GM12874 (cell line): ENCODE results near the gene C11orf21.

Experiments
- TF ChIP-seq, protein P1 (sequence below): IDR thresholded peaks from 2 replicates; pipeline ENCODE4 v1.5.1; 2011; ENCODE audit warnings: low read depth, mild to moderate bottlenecking, control low read depth, low read length, moderate library complexity; ENCODE audit not compliant: insufficient read depth

Gene C11orf21

DNA sequence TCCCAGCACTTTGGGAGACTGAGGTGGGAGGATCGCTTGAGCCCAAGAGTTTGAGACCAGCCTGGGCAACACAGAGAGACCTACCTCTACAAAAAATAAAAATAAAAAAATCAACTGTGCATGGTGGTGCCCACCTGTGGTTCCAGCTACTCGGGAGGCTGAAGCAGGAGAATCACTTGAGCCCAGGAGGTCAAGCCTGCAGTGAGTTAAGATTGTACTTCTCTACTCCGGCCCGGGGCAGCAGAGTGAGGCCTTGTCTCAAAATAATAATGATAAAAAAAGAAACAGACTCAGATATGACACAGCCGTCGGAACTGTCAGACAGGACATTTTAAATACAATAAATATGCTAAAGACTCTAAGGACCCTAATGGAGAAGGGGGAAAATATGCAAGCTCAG lies 49.7 kb downstream of the C11orf21 start:
- TF ChIP-seq, protein P1, sequence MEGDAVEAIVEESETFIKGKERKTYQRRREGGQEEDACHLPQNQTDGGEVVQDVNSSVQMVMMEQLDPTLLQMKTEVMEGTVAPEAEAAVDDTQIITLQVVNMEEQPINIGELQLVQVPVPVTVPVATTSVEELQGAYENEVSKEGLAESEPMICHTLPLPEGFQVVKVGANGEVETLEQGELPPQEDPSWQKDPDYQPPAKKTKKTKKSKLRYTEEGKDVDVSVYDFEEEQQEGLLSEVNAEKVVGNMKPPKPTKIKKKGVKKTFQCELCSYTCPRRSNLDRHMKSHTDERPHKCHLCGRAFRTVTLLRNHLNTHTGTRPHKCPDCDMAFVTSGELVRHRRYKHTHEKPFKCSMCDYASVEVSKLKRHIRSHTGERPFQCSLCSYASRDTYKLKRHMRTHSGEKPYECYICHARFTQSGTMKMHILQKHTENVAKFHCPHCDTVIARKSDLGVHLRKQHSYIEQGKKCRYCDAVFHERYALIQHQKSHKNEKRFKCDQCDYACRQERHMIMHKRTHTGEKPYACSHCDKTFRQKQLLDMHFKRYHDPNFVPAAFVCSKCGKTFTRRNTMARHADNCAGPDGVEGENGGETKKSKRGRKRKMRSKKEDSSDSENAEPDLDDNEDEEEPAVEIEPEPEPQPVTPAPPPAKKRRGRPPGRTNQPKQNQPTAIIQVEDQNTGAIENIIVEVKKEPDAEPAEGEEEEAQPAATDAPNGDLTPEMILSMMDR = no peak

DNA sequence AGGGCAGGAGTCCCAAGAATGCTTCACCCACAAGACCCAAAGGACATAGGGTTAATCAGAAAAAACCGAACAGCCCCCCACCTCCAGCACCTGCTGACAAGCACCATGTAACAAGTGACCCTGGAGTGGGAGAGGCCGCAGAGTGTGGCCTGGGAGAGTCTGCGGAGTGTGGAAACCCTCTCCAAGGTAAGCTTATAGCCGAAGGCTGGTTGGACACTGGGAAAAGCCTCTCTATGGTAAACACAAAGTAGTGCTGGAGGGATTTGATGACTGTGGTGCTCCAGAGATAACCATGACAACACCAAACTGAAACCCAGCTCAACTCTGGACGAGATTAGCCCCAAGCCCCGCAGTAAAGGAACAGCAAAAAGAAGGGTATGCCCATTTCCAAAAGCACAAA lies 50.6 kb downstream of the C11orf21 start:
- TF ChIP-seq, protein P1 = no peak

DNA sequence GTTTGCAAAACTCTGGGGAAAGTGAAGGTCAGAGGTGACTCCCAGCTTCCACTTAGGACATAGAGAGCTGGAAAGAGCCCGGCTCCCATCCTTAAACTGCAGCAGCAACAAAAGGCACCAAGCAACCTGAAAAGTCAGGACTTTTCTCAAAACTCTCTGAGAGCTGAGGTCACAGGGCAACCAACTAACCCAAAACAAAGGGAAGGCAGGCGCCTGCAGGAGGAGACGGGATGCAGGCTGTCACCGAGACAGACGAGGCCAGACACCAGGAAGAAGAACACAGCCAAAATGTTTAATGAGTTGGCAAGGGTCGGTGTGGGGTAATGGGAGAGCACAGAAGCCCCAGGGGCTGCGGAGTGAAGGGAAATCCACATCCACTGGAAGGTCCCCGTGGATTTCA lies 51.2 kb downstream of the C11orf21 start:
- TF ChIP-seq, protein P1 = no peak

DNA sequence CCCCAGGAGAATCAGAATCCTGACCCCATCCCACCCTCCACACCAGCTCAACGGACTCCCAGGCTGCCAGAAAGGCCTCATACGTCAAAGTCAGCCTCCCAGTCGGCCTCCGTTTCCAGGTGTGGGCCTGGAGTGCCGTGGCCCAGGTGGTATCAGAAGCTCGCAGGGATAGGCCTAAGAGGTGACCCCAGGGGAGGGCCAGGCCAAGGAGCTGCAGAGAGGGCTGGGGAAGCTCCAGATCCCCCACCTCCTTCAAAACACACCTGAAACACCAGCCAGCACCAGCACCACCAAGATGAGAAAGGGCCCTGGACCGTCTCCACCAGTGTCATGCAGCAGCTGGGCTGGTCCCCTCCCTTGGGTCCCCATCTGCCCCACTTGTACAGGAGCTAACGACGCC lies 51.7 kb downstream of the C11orf21 start:
- TF ChIP-seq, protein P1 = no peak

DNA sequence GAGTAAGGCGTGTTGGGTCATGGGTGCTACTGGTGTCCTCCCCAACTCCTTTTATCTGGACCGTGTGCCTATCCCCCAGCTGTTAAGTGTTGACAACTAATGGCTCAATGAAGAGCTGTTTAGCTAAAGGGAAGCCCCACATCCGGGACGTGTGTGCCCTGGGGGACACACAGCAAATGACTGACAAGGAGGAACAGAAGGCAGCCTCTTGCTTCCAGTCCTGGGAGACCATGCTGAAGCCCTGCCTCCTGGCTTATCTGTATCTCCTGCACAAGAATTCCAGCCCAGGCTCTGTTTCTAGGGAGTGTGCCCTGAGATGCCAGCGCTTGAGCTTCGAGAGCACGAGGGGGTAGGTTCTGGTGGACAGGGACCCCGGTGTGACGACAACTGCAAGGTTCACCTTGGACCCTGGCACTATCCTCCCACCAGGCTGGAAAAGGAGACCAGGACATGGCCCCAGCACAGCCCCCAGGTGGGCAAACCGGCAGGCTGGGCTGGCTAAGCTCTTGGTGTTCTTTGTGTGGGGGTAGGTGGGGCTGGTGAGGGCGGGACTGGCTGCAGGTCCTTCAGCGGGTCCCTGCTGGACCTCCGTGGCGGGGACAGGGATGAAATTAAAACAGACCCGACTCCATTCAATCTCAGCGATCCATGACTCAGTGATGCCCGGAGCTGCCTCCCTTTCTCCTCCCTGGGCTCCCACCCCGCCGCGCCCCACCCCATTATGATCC lies 52.4 kb downstream of the C11orf21 start:
- TF ChIP-seq, protein P1 = no peak

DNA sequence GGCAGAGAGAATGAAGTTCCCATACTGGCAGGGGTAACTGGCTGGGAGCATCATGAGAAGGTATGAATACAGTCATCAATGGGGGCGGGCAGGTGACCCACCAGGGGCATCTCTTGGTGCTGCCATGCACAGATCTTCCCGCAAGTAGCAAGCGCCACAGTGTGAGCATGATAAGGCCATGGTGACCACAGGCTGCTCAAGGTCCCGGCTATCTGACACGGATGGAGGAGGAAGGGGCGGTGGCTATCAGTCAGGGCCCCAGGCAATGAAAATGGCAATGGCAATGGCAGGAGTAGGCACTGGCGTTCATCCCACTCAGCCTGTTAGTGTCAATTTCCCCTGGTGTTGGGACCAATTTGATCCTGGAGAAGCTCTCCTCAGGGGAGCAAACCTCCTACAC lies 53.0 kb downstream of the C11orf21 start:
- TF ChIP-seq, protein P1 = no peak

DNA sequence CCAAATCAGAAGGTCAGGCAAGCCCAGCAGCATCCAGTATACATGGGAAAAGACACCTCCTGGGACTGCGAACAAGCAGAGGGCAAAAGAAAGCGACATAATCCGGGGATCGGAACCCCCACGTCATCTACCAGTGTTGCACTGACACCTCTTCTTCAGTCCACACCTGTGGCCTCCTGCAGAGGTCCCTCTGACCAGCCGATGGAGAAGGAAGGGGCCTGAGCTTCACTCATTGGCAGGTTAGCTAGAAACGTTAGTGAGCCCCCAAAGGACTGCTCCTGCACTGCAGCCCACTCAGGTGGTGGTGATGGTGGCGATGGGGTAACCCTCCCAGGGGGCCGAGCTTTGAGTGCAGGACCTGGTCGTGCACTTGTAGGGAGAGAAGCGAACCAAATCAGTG lies 53.5 kb downstream of the C11orf21 start:
- TF ChIP-seq, protein P1 = no peak
